ENCODE data around the gene CNTN4.
A peak's percentile ranks its signal among the peaks of the same experiment; 100 is the strongest.
"Not testable (repeated sequence)": the region's sequence is repeated elsewhere in the genome, so short reads cannot be mapped to it uniquely, and the experiment has no call there.

Gene CNTN4

GRCh38 chr3:2908693-2909351, 810.2 kb downstream of the CNTN4 start:
- no peak for ATAC-seq
- DNase-seq, result no peak

DNA sequence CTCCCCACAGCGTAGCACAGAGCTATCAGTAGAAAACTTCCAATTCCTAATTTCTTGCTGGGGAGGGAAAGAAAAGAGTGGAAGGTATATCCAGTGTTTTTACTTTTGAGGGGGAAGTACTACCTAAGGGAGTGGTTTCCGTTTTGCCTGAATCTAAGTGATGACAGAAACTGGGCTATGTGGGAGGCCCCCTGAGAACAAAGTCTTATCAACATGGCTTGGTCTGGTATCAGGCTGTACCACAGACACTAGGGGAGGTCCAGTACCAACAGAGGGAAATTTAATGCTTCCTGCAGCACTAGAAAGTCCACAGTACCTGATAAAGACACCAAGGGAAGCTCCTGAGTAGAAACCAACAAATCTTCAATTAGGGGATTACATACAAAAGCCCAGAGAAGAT, 812.3 kb downstream of the CNTN4 start:
- no peak for ATAC-seq

DNA sequence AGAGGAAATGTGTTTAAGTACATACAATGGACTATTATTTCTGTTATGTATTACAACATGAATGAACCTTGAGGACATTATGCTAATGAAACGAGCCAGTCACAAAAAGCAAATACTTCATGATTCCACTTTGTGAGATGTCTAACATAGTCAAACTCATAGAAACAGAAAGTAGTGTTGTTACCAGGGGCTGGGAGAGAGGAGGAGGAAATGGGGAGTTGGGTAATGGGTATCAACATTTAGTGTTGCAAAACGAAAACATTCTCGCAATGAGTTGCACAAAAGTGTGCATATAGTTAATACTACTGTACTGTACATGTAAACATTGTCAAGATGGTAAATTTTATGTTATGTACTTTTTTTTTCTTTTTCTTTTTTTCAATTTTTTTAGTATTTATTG, 817.2 kb downstream of the CNTN4 start:
- DNase-seq (no peak), ATAC-seq (no peak)

More for the DNA sequence above, 812.3 kb downstream of the CNTN4 start:
- DNase-seq, result no peak

DNA sequence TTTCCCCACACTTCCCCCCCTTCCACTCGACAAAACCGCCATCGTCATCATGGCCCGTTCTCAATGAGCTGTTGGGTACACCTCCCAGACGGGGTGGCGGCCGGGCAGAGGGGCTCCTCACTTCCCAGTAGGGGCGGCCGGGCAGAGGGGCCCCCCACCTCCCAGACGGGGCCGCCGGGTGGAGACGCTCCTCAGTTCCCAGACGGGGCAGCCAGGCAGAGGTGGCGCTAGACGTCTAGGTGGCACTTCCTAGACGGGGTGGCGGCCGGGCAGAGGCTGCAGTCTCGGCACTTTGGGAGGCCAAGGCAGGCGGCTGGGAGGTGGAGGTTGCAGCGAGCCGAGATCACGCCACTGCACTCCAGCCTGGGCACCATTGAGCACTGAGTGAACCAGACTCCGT, 818.0 kb downstream of the CNTN4 start:
- not testable (repeated sequence) for DNase-seq, ATAC-seq

- DNase-seq, result no peak
- ATAC-seq, result no peak
Observed at GRCh38 chr3:2920103-2920502, 821.4 kb downstream of the CNTN4 start.

- ATAC-seq, result no peak
Observed at GRCh38 chr3:2921452-2921851, 822.8 kb downstream of the CNTN4 start.

DNA sequence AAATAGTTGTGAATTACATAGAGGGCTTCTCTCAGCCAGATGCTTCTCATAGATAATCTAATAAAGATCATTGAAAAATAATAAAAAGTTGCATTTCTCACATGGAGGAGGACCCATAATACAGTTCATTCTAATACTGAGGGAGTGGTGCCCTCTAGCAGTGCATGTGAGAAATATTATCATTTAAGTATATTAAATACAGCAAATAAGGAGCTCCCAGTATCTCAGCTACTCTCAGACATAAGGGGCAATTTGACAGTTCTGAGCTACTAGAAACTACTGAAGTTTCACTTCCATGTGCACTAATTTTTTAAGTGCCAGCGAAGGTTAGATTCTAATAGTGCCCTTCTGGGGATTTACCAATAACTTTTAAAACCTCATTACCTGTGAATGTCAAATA, 823.2 kb downstream of the CNTN4 start:
- no peak for ATAC-seq

More at GRCh38 chr3:2921452-2921851, 822.8 kb downstream of the CNTN4 start:
- DNase-seq, result no peak

GRCh38 chr3:2923390-2923789, 824.7 kb downstream of the CNTN4 start:
- ATAC-seq (no peak), DNase-seq (no peak)

More for the DNA sequence above, 823.2 kb downstream of the CNTN4 start:
- DNase-seq, result no peak

- DNase-seq, result no peak
- no peak for ATAC-seq
Observed at GRCh38 chr3:2927259-2927658, 828.6 kb downstream of the CNTN4 start.

DNA sequence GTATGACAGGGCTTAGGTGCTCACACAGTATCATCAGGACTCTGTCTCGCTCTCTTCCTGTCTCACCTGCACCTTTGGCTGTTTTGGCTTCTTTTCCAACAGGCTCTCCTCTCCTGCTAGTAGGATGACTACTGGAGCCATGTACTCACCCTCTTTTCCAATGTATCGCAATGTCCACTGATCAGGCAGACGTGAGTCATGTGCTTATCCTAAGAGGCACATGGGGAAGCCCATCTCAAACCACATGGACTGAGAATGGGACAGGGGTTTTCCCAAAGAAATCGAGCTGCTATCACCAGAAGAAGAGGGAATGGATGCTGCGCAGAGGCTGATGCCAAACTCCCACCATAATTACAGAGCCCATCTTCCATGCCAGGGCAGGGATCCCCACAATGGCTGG, 830.9 kb downstream of the CNTN4 start:
- no peak for ATAC-seq

GRCh38 chr3:2931265-2931664, 832.6 kb downstream of the CNTN4 start:
- DNase-seq (no peak), ATAC-seq (no peak)

More for the DNA sequence above, 830.9 kb downstream of the CNTN4 start:
- no peak for DNase-seq

- DNase-seq (no peak), ATAC-seq (no peak)
Observed at GRCh38 chr3:2934541-2934940, 835.9 kb downstream of the CNTN4 start.

DNA sequence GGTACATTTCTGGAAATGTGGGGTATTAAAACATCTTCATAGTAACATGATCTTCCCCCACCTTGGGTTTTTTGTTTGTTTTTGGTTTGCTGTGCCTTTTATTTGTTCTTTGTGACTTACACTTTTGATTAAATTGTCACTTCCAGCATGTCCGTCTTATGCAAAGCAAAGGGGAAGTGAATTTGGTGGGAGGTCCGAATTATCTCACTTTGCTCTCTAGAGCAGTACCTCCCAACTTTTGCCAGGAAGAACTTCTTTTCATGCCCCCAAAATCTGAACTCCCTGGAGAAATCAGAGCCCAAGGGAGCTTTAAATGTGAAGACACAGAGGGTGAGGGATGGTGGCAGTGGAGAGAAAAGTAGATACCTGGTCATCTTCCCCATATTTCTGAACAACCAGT, 838.4 kb downstream of the CNTN4 start:
- DNase-seq (no peak), ATAC-seq (no peak)

DNA sequence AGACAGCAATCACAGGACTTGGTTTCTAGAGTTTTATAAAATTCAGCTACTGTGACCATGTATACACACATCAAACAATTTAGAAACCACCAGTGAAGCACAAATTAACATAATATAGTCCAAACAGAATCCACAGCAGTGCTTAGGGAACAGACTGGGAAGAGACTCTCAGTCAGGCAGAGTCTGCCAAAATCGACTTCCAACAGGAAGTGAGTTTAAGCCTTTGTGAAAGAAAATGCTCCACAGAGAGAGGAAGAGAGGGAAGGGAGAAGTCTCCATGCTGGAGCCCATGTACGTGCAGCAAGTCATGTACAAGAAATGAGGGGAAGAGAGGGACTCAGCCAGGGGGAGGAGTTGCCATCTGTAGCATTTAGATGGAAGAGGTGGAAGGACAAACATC, 838.9 kb downstream of the CNTN4 start:
- ATAC-seq (no peak), DNase-seq (no peak)

DNA sequence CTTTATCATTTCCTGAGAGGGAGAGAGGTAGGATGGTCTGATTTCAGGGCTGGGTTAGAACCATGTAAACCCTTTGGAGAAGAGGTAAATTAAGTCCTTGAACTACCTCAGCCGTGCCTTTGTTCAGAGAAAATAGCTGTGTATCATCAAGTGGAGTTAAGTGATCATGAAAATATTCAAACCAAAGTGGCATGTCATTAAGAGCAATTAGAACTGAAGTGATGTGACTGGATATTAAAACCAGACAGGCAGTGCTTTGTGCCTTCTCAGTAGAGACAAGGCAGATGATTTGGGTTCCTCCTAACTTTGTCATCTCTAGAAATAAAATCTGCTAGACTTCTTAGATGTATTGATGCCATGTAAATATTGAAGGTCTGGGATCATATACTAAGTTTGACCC, 840.0 kb downstream of the CNTN4 start:
- no peak for DNase-seq
- ATAC-seq, result no peak

DNA sequence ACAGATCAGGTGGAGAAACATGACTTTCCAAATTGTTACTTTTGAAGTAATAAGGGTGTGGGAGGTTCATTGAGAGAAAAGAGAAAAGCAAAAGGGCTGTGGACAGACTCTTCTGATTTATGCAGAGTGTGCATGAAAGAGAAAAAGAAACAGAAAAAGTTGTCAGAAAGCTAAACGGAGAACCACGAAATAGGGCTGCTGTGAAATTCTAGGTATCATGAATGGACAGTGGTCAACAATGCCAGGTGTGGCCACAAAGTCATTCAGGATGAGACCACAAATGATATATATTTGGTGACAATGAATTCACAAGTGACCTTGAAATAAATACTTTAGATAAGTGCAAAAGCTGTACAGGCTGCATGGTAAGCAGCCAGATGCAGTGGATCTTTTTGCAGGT, 841.4 kb downstream of the CNTN4 start:
- DNase-seq (no peak), ATAC-seq (no peak)

DNA sequence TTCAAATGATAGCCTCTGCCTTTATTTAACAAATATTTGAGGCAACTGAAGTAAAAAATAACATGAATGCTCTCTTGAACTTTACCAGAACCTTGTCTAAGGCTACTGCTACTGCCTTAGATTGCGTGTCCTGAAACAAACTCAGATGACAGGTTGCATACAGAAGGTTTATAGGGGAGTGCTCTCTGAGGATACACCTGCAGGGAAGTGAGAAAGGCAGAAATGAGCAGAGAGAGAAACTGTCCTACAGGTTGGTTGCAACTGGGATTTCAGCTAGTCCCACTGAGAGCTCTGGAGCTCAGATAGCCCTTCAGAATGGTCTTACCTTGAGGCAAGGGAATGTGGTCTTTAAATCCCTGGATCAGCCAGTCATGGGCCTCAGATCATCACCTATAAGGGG, 846.0 kb downstream of the CNTN4 start:
- DNase-seq, result no peak
- peak; percentile 19 for ATAC-seq

DNA sequence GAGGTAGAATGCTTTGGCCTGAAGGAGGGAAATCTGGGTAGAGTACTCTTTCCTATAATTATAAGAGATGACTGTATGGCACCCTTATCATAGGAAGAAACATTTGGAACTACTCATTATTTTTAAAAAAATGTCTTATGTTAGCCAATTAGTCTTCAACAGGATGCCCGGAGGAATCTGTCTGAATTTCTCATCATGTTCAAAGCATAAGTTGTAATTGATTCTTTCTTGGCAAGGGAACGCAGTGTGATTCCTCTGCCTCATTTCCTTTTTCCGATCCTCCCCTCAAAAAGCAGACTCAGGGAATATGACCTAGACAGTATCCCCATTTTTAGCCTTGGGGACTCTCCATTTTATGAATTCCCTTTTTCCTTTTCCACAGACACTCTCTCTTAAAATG, 846.5 kb downstream of the CNTN4 start:
- no peak for ATAC-seq

GRCh38 chr3:2947536-2947935, 848.9 kb downstream of the CNTN4 start:
- DNase-seq, result no peak
- no peak for ATAC-seq

More for the DNA sequence above, 846.5 kb downstream of the CNTN4 start:
- DNase-seq, result no peak

DNA sequence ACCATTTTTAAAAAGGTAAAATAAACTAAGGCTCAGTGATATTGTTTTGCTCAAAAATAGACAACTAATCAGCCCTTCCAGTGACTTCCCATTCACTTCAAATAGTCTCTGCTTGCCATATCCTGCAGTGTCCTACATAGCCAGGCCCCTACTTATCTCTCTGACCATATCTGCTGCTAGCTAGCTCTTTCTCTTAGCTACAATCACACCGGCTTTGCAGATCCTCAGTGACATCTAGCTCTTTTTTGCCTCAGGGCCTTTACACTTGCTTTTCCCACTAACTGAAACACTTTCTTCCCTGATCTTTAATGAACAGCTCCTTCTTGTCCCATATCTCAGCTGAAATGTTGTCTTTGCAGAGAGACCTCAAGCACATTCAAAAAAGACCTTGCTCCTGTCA, 850.2 kb downstream of the CNTN4 start:
- ATAC-seq (no peak), DNase-seq (no peak)

DNA sequence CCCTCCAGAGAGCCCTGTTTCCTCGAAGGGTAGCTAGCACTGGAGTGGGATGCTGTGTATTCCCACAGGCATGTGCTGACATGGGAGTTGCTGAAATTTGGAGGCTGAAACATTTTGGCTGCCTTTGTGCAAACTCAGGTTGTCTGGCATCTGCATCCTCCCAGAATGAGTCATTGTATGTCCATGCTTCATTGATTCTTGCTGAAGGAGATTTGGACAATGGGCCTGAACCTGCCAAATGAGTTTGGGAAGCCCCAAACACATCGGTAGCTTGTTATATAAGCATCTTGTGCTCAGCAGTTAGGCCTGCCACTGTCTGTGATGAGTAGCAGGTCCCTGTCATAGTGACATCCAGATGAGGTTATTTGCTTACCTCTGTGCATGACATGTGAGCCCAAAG, 851.5 kb downstream of the CNTN4 start:
- DNase-seq, result no peak
- no peak for ATAC-seq

DNA sequence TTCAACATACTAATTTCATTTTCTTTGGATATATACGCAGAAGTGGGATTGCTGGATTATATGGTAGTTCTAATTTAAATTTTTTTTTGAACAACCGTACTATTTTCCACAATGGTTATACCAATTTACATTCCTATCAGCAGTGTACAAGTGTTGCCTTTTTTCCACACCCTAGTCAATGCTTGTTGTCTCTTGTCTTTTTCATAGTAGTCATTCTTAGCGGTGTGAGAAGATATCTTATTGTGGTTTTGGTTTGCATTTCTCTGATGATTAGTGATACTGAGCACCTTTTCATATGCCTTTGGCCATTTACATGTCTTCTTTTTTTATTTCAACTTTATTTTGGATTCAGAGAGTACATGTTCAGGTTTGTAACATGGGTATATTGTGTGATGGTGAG, 858.4 kb downstream of the CNTN4 start:
- no peak for DNase-seq
- no peak for ATAC-seq

DNA sequence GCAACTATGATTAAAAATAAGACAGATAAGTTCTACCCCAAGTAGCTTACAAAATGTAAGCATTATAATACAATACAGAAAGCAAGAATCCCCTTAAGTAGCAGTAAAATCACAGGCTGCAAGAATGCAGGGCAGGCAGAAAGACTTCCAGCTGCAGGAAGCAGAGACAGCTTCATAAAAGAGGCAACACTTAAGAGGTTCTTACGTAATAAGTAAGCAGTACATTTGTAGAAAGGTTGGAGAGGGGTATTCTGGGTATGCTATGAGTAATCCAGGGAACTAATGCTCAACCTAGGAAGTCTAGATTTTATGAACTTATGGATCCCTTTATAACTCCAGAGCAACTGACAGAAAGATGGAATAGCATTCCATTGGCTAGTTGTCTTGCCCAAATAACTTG, 859.9 kb downstream of the CNTN4 start:
- ATAC-seq (no peak), DNase-seq (no peak)

- DNase-seq (no peak), ATAC-seq (no peak)
Observed at GRCh38 chr3:2961576-2961975, 862.9 kb downstream of the CNTN4 start.

DNA sequence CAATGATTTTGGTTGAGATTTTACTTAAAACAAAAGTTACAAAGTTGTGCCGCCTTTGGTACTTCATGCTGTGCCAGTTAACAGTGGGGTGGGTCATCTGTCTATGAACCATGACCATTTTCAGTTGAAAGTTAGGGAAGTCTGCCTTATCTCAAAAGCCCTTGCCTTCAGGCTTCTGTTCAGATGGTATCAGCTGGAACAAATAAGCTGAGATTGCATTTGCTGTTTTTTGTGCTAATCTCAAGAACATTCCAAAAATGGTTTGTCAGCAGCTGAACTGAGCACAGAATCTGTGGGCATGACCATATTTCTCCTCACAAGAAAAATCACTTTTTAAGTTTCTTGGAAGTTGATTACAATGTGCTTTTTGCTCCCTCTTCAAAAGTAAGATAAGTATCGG, 869.2 kb downstream of the CNTN4 start:
- DNase-seq, result no peak

More for the DNA sequence above, 869.2 kb downstream of the CNTN4 start:
- ATAC-seq, result no peak

Data from stimulated activated naive CD8-positive, alpha-beta T cell treated with anti-CD3 and anti-CD28 coated beads, Interleukin-15, Interleukin-2, amounts not matched to agents 100 U/mL and 50 U/mL, for 24 hours (primary cell).